K562 (cell line): ENCODE data around the gene TMEM239. TPM values are rescaled to one million over a fixed set of nuclear protein-coding genes. Genes with fewer than 3 reads are reported as not detected.

Experiments
- ATAC-seq: fragments of 200-7000 bp; cut with Tn5 transposase; 3 replicates; pipeline ENCODE4 v1.9.1; 2020; ENCODE audit warnings: moderate library complexity
- BruUV-seq: library from RNA; stranded (reverse); fragments of 400-500 nt; replicated peaks from 2 replicates; lab custom pipeline; 2021; lab: Mats Ljungman, UMichigan
- CTCF ChIA-PET: fragments of 300-600 bp; formaldehyde crosslinking; extraction: SDS; loops from one replicate; lab custom pipeline; 2021; ENCODE audit warnings: low intra/inter-chr PET ratio; lab: Yijun Ruan, JAX
- POLR2A ChIA-PET: fragments of 300-600, 350-650 bp; sonication (Branson Sonifier 250); formaldehyde crosslinking; extraction: SDS; loops from one replicate; lab custom pipeline; 2021; ENCODE audit warnings: antibody characterized with exemption, inconsistent platforms; lab: Yijun Ruan, JAX
- DNase-seq, 4 experiments: peaks; one replicate each; pipeline versions ENCODE4 v3.0.0 to v3.0.0-alpha.2; 2011 to 2018; ENCODE audit warnings: low spot score in 3 of 4, mixed read lengths in 3 of 4; ENCODE audit errors: extremely low read depth in 1 of 4
- FAIRE-seq: peaks from 2 replicates; lab custom pipeline; 2011; peaks lifted over from hg19 to GRCh38; lab: Jason Lieb, UNC
- H2AFZ ChIP-seq: 2 replicates; pipeline ENCODE4 v1.6.0; 2011; ENCODE audit warnings: low read depth, low read length, control low read depth, inconsistent platforms
- H3K27ac ChIP-seq: fragments of 200-600 bp; 3 replicates; pipeline ENCODE4 v1.8.0; 2011; ENCODE audit warnings: low read depth, mild to moderate bottlenecking, control low read depth, inconsistent platforms, low read length, moderate library complexity, mixed read lengths; ENCODE audit errors: extremely low read depth
- H3K27me3 ChIP-seq, 2 experiments: fragments of 300-600 bp in 1 of 2; 2 replicates in 1 of 2; 3 replicates in 1 of 2; pipeline versions ENCODE4 v1.6.0 to v1.8.0; 2011; ENCODE audit warnings: inconsistent platforms in 2 of 2, low read length in 2 of 2, mild to moderate bottlenecking in 1 of 2, mixed read lengths in 1 of 2, moderate library complexity in 1 of 2; ENCODE audit not compliant: control insufficient read depth in 2 of 2, insufficient read depth in 2 of 2
- H3K36me3 ChIP-seq: fragments of 300-600 bp; 3 replicates; pipeline ENCODE4 v1.8.0; 2011; ENCODE audit warnings: mild to moderate bottlenecking, low read length, inconsistent platforms; ENCODE audit not compliant: control insufficient read depth, insufficient read depth
- H3K4me1 ChIP-seq, 2 experiments: fragments of 200-600 bp in 1 of 2; replicated peaks in 1 of 2; 2 replicates in 1 of 2; 3 replicates in 1 of 2; pipeline versions ENCODE4 v1.5.1 to v1.8.0; 2011; ENCODE audit warnings: inconsistent platforms in 2 of 2, low read length in 2 of 2, mild to moderate bottlenecking in 1 of 2, mixed read lengths in 1 of 2, moderate library complexity in 1 of 2; ENCODE audit not compliant: control insufficient read depth in 2 of 2, insufficient read depth in 2 of 2
- H3K4me2 ChIP-seq: 2 replicates; pipeline ENCODE4 v1.6.1; 2011; ENCODE audit warnings: low read length, control low read depth, inconsistent platforms, mixed read lengths; ENCODE audit not compliant: insufficient read depth
- H3K4me3 ChIP-seq: fragments of 200-600 bp; sonication (generic), shearing (Covaris generic); 2 replicates; pipeline ENCODE4 v1.5.1; 2016; ENCODE audit warnings: control low read depth, inconsistent platforms
- H3K79me2 ChIP-seq: fragments of 200-600 bp; 3 replicates; pipeline ENCODE4 v1.8.0; 2011; ENCODE audit warnings: low read length, inconsistent platforms; ENCODE audit not compliant: control insufficient read depth, insufficient read depth
- H3K9ac ChIP-seq, 2 experiments: 2 replicates each; pipeline versions ENCODE4 v1.6.0 to v1.6.1; 2011; ENCODE audit warnings: low read depth in 2 of 2, low read length in 2 of 2, control low read depth in 1 of 2, inconsistent platforms in 1 of 2, mild to moderate bottlenecking in 1 of 2, mixed read lengths in 1 of 2; ENCODE audit not compliant: insufficient read depth in 1 of 2
- H3K9me1 ChIP-seq: one replicate; pipeline ENCODE4 v1.6.0; 2011; ENCODE audit warnings: inconsistent platforms, mild to moderate bottlenecking, low read length, moderate library complexity; ENCODE audit not compliant: control insufficient read depth, insufficient read depth
- H3K9me3 ChIP-seq: replicated peaks from 2 replicates; pipeline ENCODE4 v1.5.1; 2011; ENCODE audit warnings: low read depth, low read length, inconsistent platforms; ENCODE audit not compliant: control insufficient read depth, insufficient read depth
- H4K20me1 ChIP-seq: replicated peaks from 2 replicates; pipeline ENCODE4 v1.6.1; 2011; ENCODE audit warnings: low read length, inconsistent platforms, mixed read lengths; ENCODE audit not compliant: control insufficient read depth, insufficient read depth
- CBFB ChIP-seq: sonication (generic); formaldehyde crosslinking; IDR thresholded peaks from 2 replicates; pipeline ENCODE4 v1.4.0; 2020; ENCODE audit warnings: mild to moderate bottlenecking, missing genetic modification reagents
- CLOCK ChIP-seq: fragments of 250-450 bp; sonication (Bioruptor Pico); IDR thresholded peaks from 2 replicates; pipeline ENCODE4 v1.4.0; 2020; ENCODE audit warnings: mild to moderate bottlenecking, moderate library complexity, borderline replicate concordance
- DACH1 ChIP-seq: fragments of 450-650 bp; IDR thresholded peaks from 2 replicates; pipeline ENCODE4 v1.6.1; 2018; ENCODE audit not compliant: partially characterized antibody
- DLX4 ChIP-seq: fragments of 250-450 bp; sonication (Bioruptor Pico); IDR thresholded peaks from 2 replicates; pipeline ENCODE4 v1.6.1; 2021; ENCODE audit warnings: mild to moderate bottlenecking
- KAT2B ChIP-seq: IDR thresholded peaks from one replicate; pipeline ENCODE4 v1.6.1; 2012; ENCODE audit warnings: low read depth, mild to moderate bottlenecking, control low read depth, inconsistent platforms, low read length, moderate library complexity
- NFRKB ChIP-seq: fragments of 450-650 bp; IDR thresholded peaks from 2 replicates; pipeline ENCODE4 v1.6.1; 2016; ENCODE audit warnings: low read depth
- SMAD2 ChIP-seq: fragments of 150-350 bp; IDR thresholded peaks from 2 replicates; pipeline ENCODE4 v1.6.1; 2014; ENCODE audit warnings: low read depth, mild to moderate bottlenecking, low read length
- TCF3 ChIP-seq: sonication (generic); formaldehyde crosslinking; IDR thresholded peaks from 2 replicates; pipeline ENCODE4 v1.4.0; 2020; ENCODE audit warnings: mild to moderate bottlenecking, missing genetic modification reagents
- ZFP36 ChIP-seq: fragments of 150-350 bp; IDR thresholded peaks from 2 replicates; pipeline ENCODE4 v1.6.1; 2018; ENCODE audit warnings: low read length, low read depth; ENCODE audit not compliant: partially characterized antibody
- ZNF347 ChIP-seq: fragments of 450-650 bp; formaldehyde crosslinking; IDR thresholded peaks from 2 replicates; pipeline ENCODE4 v1.4.0; 2020; ENCODE audit warnings: low read depth, mild to moderate bottlenecking, moderate library complexity
- WGBS: fragments of 100-300 bp; shearing (Covaris generic); methylation state at CpG from one replicate; pipeline ENCODE4 v1.1.6; 2016; ENCODE audit warnings: low coverage, mixed read lengths; ENCODE audit not compliant: insufficient coverage; ENCODE audit errors: missing lambda C conversion rate; 5-methylcytosine and 5-hydroxymethylcytosine counted together
- in situ Hi-C: fragments of 300-500 bp; cut with MboI; formaldehyde crosslinking; loops from 4 replicates; pipeline ENCODE4 v1.15.0; 2018; ENCODE audit warnings: inconsistent platforms, mixed read lengths
- intact Hi-C: fragments of 100-400 bp; cut with micrococcal nuclease; formaldehyde crosslinking; loops from 2 replicates; pipeline ENCODE4 v1.14.2; 2022
- polyA plus RNA-seq, 8 experiments: library from polyadenylated mRNA; depleted of rRNA in 4 of 8; stranded (reverse) in 5 of 8; unstranded in 3 of 8; fragments of >200 nt; fragmentation: Nextera tagmentation in 2 of 8; fragmentation: Illumina TruSeq in 1 of 8; extraction: Ambion mirVana in 2 of 8; extraction: Trizol in 1 of 8; gene quantifications; 2 replicates each; pipeline versions ENCODE4 v1.2.1 to v1.2.3, GENCODE V29; 2011 to 2014; ENCODE audit warnings: inconsistent platforms in 1 of 8, missing spikeins in 1 of 8
- total RNA-seq, 7 experiments: library from RNA; depleted of rRNA in 6 of 7; stranded (reverse); fragments of >200 nt in 6 of 7; fragmentation: Illumina TruSeq in 2 of 7; extraction: Trizol in 2 of 7; gene quantifications; 2 replicates each; pipeline versions ENCODE4 v1.2.1 to v1.2.3, GENCODE V29; 2011 to 2021; ENCODE audit warnings: low replicate concordance in 1 of 7

Gene TMEM239
- total and polyA plus RNA-seq, 9 of the 15 experiments (the other 6 are each of a cell fraction or from before 2014, with no cell fraction given), result not detected

GRCh38 chr20:2847802-2848201 is 31.6 kb downstream of the TMEM239 start (continued):
- TF ChIP-seq ZNF347 (no peak), SMAD2 (no peak)
- TF ChIP-seq, all 486 proteins: peak for 0

GRCh38 chr20:2849529-2849928 is 33.4 kb downstream of the TMEM239 start:
- TF ChIP-seq DLX4, result no peak
- no peak for TF ChIP-seq CBFB (CRISPR knock-in tag)
- TF ChIP-seq ZFP36, result no peak
- no peak for TF ChIP-seq CLOCK (CRISPR knock-in tag)
- no peak for TF ChIP-seq KAT2B
- TF ChIP-seq NFRKB, result no peak
- TF ChIP-seq DACH1, result no peak
- TF ChIP-seq TCF3 (CRISPR knock-in tag), result no peak
- TF ChIP-seq, all 486 proteins: peak for 0
- H3K4me1 ChIP-seq, result peaks cover 2 to 3% of the 10 kb centered on the region in 2 experiments; a peak in 2 of 5 replicates
- H3K9me1 ChIP-seq, result no peaks in the 10 kb centered on the region
- CTCF ChIA-PET, result no interaction called here
- H4K20me1 ChIP-seq, result no peaks in the 10 kb centered on the region
- no peak overlapping the region for H3K9ac ChIP-seq
- DNase-seq (no peak), ATAC-seq (no peak), FAIRE-seq (no peak)
- H3K4me3 ChIP-seq, result no peak overlapping the region
- WGBS, result 67% methylated on average over 3 of the region's 4 CpGs
- H3K27me3 ChIP-seq, result no peaks in the 10 kb centered on the region
- no peaks in the 10 kb centered on the region for H3K36me3 ChIP-seq
- intact Hi-C loops, result no loop called here
- in situ Hi-C loops, result loop anchor here (5.0 kb wide), 1 partner anchor 92 kb away; no protein-coding TSS in a partner anchor
- H3K9me3 ChIP-seq, result no peaks in the 10 kb centered on the region
- H3K27ac ChIP-seq, result no peak overlapping the region
- no peak overlapping the region for H2AFZ ChIP-seq
- H3K4me2 ChIP-seq, result no peak overlapping the region
- no TSS peak for BruUV-seq
- no peaks in the 10 kb centered on the region for H3K79me2 ChIP-seq
- POLR2A ChIA-PET, result no interaction called here
